Measurements from ENCODE around the gene CPA5.
"Not testable (repeated sequence)": the region's sequence is repeated elsewhere in the genome, so short reads cannot be mapped to it uniquely, and the experiment has no call there.

Gene CPA5

GRCh38 chr7:130358471-130358870 is 13.9 kb downstream of the CPA5 start:
- no peak for DNase-seq (ENCODE audit: low spot score)

DNA sequence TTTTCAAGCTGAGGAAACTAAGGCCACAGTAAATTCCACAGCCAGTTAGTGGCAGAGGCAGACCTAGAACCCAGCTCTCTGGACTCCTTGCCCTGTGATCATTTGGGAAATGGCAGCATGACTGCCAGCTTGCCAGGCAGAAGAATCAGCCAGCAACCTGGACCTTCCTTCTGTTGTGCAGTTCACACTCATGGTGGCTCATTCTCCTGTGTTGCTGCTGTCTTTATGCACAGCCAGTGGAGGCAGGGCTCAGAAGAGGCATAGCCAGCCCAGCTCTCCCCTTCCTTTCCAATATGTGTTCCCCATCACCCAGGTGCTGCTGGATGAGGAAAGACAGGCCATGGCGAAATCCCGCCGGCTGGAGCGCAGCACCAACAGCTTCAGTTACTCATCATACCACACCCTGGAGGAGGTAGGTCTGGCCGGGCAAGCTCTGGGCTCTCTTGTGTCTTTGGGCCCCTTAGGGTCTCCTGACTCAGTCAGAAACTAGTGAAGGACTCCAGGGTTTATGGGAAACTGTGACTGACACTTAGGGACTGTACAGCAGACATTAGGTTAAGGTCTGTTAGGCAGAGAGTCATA is 14.8 kb downstream of the CPA5 start:
- no peak for DNase-seq (ENCODE audit: low spot score)

GRCh38 chr7:130360518-130360917 is 15.9 kb downstream of the CPA5 start:
- no peak for DNase-seq (ENCODE audit: low spot score)

DNA sequence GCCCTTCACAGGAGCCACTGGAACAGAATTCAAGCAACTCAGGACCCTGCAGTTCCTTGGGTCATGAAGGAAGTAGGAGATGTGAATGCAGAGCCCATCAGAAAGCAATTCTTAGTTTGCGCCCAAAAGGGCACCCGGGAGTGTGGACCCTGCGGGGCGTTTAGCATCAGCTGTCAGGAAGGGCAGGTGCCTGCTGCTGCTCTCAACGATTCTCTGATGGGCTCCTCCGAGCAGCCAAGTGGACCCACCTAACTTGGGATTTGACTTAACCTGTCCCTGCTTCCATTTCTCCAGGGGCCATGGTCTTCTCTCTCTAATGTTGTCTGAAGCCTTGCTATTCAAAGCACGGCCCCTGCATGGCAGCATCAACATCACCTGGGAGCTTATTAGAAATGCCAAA is 17.1 kb downstream of the CPA5 start:
- DNase-seq (ENCODE audit: low spot score), result no peak

- DNase-seq (ENCODE audit: low spot score), result no peak
Measured at GRCh38 chr7:130362251-130362816, 17.7 kb downstream of the CPA5 start.

- DNase-seq (ENCODE audit: low spot score), result no peak
Measured at GRCh38 chr7:130363026-130363847, 18.6 kb downstream of the CPA5 start.

GRCh38 chr7:130364451-130364850 is 19.8 kb downstream of the CPA5 start:
- DNase-seq (ENCODE audit: low spot score), result no peak

- no peak for DNase-seq (ENCODE audit: low spot score)
Measured at GRCh38 chr7:130365088-130365487, 20.5 kb downstream of the CPA5 start.

DNA sequence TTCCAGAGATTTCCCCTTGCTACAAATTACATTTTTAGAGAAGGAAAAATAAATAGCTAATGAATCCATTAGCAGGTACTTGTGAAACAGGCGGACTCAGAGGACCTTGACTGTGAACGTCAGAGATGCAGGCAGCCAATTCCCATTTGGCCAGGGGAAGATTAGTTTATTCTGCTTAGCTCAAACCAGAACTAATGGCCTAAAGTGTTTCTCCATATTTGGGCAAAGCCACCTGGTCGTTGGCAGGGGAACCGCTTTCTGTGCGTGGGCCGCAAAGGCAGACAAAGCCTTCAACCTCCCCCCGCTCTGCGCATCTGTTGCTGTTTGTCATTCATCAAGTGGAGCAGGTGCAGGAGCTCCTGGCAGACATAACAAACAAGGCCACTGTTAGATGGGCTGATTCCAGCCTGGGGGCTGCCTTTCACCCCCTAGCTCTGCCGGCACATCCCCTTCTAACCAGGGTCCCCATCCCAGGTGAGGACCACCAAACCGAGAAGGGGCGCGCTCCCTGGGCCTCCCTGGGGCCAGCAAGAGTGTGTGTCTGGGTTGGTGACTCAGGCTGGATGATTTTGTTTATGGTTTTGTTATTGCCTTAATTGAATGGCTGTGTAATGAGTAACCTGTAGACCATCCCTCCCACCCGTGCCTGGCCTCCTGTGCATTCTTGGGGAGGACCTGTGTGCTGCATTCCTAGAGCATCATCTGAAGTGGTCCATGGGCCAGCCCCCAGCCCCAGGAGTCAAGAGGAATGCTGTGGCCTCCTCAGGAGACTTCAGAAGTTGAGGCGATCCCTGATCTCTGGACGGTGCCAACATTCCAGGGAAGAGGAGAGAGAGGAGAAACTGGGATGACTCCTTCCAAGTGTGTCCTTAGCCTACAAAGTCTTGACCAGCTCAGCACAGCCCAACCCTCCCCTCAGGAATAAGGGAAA is 21.2 kb downstream of the CPA5 start:
- DNase-seq (ENCODE audit: low spot score), result peak; percentile 43

GRCh38 chr7:130366564-130366963 is 21.9 kb downstream of the CPA5 start:
- no peak for DNase-seq (ENCODE audit: low spot score)

GRCh38 chr7:130367088-130367755 is 22.6 kb downstream of the CPA5 start:
- no peak for DNase-seq (ENCODE audit: low spot score)

- no peak for DNase-seq (ENCODE audit: low spot score)
Measured at GRCh38 chr7:130367836-130368746, 23.5 kb downstream of the CPA5 start.

DNA sequence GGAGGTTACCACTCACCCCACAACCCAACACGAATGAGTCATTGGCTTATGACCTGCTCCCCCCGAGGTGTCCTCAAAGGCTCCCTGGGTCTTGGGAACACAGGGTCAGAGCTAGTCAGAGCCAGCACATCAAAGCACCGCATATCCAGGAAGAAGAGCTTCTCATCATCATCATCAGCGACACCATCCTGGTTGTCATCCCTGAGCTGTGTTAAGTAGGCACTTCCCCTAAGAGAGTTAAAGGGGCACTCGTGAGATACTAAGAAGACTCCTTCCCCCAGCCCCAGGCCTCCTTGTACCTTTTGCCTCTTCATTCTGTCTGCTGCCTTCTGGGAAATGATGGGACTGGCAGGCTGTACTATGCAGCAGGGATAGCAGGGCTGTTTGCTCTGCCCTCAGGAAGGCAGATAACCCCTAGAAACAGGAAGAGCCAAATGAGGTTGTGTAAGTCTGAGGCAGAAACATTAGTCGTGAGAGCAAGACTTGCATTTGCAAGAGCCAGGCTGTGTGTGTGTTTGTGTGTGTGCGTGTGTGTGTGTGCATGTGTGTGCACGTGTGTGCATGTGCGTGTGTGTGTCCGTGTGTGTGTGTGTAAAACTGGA is 24.6 kb downstream of the CPA5 start:
- no peak for DNase-seq (ENCODE audit: low spot score)

GRCh38 chr7:130369831-130370550 is 25.4 kb downstream of the CPA5 start:
- DNase-seq (ENCODE audit: low spot score), result no peak

DNA sequence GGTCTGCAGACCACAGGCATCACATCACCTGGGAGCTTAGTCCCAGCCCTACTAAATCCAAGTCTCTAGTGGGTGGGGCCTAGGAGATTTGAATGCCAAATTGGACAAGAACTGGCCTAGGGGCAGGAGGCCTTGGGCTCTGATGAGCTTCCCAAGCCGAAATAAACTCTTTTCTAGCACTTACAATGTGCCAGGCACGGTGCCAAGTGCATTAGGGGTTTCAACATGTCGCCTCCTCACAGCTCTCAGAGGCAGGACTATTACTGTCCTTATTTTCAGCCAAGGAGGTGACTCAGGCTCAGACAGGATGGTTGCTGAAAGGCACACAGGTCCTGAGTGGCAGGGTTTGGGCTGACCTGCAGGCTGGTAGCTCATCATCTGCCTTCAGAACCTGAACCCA is 26.4 kb downstream of the CPA5 start:
- DNase-seq (ENCODE audit: low spot score), result no peak

- DNase-seq (ENCODE audit: low spot score), result no peak
Measured at GRCh38 chr7:130372402-130373165, 28.0 kb downstream of the CPA5 start.

DNA sequence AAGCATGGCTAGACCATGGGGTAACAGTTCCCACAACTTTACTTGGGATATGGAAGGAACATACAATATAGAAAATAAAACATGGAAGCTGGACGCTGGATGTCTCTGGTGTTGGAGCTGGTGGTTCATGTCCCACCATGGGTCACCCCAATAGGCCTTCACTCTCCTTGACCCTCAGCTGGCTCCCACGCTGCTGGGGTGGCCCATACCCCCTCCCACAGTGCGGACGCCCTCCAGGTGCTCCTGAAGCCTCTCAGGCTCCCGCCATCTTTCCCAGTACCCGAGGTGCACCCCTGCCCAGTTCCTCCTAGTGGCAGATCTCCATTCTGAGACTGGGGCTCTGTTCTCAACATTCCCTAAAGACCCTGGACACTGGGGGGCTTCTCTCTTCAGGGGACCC is 29.9 kb downstream of the CPA5 start:
- no peak for DNase-seq (ENCODE audit: low spot score)

GRCh38 chr7:130376461-130376860 is 31.8 kb downstream of the CPA5 start:
- DNase-seq (ENCODE audit: low spot score), result not testable (repeated sequence)

GRCh38 chr7:130377178-130377577 is 32.6 kb downstream of the CPA5 start:
- no peak for DNase-seq (ENCODE audit: low spot score)

Measured in germinal center (tissue), 1 donor.